ENCODE results near the gene SYNE1.
"Not testable (repeated sequence)": the region's sequence is repeated elsewhere in the genome, so short reads cannot be mapped to it uniquely, and the experiment has no call there.

SYNE1 gene

DNA sequence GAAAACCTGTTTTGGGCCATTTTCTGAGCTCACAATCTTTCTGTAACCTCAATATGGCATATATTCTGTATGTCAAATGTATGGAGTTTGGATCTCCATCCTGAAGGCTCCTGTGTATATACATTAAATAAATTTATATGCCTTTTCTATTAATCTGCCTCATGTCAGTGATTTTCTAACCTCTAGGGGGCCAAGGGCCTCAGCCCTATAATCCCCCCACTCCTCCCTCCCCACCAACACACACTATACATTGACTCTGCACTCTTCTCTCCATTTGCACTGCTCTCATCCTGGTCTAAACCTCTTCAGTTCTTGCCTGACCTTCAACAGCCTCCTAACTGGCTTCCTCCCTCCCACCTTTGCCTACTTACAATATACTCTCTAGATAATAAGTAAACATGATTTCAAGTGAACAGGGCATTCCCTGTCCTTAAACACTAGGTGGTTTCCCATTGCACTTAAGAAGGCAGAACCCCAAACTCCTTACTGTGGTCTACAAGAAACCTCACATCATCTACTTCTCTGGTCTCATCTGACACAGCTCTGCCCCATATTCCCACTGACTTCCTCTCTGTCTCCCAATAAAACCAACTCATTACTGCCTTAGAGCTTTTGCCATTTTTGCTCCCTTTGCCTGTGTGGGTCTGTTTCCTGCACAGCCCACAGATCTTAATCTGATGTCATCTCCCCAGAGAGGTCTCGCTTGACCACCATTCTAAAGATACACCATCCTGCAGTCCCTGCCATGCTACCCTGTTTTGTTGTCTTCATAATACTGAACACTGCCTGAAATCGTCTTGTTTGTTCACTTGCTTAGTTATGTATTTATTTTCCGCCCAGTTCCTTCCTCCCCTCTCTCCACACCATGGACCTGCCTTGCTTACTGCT is 213.7 kb downstream of the SYNE1 start:
- no peak for DNase-seq (ENCODE audit: low spot score)

DNA sequence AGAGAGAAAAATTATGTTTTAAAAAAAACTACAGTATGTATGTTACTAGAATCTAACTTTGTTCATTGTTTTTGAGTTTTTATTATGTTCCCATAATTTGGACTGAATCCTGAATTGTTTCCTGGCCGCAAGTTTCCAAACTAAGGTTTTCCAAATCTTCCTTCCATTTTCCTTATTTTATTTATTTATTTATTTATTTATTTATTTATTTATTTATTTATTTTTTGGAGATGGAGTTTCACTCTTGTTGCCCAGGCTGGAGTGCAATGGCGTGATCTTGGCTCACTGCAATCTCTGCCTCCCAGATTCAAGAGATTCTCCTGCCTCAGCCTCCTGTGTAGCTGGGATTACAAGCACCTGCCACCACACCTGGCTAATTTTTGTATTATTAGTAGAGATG is 215.7 kb downstream of the SYNE1 start:
- not testable (repeated sequence) for DNase-seq (ENCODE audit: low spot score)

- no peak for DNase-seq (ENCODE audit: low spot score)
These were observed 216.5 kb downstream of the SYNE1 start for GRCh38 chr6:152420696-152421095.

GRCh38 chr6:152418551-152418950 is 218.6 kb downstream of the SYNE1 start:
- no peak for DNase-seq (ENCODE audit: low spot score)

DNA sequence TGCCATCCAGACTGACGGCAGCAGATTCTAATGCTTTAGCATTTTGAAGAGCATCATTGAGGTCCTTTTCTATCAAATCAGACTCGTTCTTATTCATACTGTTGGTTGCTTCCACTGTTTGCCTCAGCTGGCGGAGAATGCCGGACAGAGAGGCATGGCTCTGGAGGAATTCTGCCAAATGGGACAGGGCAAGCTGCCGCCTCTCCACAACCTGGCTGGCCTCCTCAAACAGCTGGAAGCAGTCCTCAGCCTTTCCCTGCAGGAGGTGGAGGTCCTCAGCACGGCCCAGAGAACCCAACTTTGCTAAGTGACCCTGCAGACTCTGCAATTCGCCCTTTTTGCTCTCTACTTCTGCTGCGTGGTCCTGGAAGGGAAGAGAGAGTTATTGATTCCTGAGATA is 220.5 kb downstream of the SYNE1 start:
- DNase-seq (ENCODE audit: low spot score): no peak

- no peak for DNase-seq (ENCODE audit: low spot score)
These were observed 232.1 kb downstream of the SYNE1 start for GRCh38 chr6:152404936-152405595.

GRCh38 chr6:152404086-152404857 is 232.9 kb downstream of the SYNE1 start:
- DNase-seq (ENCODE audit: low spot score): no peak

DNA sequence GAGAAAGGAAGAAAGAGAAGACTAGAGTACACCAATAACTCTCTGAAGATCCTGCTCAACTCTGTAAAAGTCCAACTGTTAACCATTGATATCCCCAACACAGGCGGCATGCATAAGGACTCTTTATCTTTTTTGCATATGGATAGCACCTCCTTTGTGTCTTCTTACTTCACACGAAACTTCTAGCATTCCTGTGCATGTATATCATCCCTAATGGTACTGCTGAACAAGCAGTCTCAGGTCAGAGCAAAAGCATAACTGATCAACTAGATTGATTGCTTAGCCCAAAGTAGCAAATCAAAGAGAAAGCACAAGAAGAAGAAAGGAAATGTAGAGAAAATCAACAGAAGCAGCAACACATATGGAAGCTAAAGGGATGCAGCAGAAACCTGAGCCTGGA is 234.4 kb downstream of the SYNE1 start:
- DNase-seq (ENCODE audit: low spot score): no peak

DNA sequence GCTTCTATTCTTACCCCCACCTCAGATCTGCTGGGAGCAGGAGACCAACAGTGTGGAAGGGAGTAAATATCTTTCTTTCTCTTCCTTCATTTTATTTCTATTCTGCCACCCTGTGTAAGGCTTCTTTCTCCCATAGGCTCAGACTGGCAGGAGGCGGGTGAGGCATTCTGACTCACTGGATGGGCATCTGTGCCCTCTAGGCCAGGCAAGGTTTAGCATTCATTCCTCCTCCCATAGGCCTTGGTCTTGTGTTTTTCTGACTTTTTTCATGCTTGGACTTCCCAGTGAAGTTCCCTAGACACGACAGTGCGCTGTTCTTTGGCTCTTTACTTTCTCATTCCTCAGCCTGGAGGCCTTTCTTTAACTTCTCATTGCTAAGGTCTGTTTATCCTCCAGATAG is 235.2 kb downstream of the SYNE1 start:
- no peak for DNase-seq (ENCODE audit: low spot score)

DNA sequence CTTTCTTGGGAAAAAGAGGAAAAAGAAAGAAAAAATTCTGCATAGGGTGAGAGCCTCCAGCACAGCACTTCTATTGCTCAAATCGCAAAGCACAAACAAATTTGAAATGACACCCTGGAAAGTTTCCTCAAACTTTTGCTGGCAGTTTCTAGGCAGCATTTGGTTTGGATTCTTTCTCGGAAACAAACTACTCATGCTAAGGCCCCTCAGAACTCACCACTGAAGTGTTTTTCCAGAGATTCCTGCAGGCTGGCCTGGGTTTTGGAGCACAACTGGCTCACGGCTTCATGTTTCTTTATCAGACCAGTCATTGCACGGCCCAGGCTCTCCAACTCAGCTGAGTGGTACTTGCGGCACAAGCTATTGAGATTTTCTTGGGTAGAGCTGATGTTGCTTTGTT is 237.8 kb downstream of the SYNE1 start:
- no peak for DNase-seq (ENCODE audit: low spot score)

- no peak for DNase-seq (ENCODE audit: low spot score)
These were observed 238.2 kb downstream of the SYNE1 start for GRCh38 chr6:152398993-152399392.

DNA sequence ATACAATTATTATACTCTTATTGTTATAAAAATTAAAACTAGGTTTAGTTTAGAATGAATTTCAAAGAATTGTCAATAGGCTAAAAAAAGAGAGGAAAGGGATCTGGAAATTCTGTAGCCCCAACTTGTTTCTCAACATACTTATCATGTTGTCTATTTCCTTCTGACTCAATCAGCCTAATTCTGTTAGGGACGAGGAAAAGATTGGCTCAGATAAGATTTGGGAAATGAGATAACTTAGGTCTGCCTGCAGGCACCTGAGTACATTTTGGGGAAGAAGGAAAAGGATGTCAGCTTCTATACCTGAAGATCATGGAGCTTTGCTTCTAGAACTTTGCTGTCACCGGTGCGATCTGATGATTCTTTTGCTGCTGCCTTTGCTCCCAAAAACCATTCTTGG is 238.8 kb downstream of the SYNE1 start:
- no peak for DNase-seq (ENCODE audit: low spot score)

DNA sequence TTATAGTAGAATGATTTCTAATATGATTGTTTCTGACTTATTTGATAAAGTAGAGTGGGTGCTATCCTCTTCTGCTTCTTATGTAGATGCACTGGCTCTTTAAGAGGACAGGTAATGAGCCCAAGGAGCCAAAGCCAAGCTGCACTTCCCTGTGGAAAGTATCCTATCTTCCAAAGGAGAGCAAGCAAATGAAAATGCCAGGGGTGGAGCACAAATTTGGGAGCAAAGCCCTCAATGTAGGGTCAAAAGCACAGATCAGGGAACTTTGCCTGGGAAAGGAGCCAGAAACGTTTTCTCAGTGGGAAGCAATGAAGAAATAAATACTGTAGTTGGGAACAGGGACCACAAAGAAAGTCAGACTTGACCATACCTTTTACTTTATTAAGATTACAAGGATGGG is 242.9 kb downstream of the SYNE1 start:
- no peak for DNase-seq (ENCODE audit: low spot score)

- DNase-seq (ENCODE audit: low spot score): no peak
These were observed 245.8 kb downstream of the SYNE1 start for GRCh38 chr6:152391179-152391880.

DNA sequence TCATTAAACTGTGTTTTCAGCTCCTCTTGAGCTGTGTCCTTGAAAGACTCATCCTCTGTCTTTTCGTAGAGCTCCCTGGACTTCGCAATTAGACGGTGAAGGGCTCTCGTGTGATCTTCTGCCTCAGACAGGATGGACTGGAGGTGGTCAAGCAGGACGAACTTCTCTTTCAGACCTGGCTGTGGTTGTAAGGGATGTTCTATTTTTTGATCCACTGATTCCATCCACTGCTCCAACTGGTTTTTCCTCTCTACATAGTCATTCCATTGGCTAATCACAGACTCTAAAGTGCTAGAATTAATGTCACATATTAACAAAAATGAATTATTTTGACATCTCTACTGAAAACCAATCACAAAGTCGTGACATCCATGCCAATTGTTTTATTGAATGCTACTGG is 250.1 kb downstream of the SYNE1 start:
- no peak for DNase-seq (ENCODE audit: low spot score)

GRCh38 chr6:152386131-152386530 is 251.0 kb downstream of the SYNE1 start:
- no peak for DNase-seq (ENCODE audit: low spot score)

DNA sequence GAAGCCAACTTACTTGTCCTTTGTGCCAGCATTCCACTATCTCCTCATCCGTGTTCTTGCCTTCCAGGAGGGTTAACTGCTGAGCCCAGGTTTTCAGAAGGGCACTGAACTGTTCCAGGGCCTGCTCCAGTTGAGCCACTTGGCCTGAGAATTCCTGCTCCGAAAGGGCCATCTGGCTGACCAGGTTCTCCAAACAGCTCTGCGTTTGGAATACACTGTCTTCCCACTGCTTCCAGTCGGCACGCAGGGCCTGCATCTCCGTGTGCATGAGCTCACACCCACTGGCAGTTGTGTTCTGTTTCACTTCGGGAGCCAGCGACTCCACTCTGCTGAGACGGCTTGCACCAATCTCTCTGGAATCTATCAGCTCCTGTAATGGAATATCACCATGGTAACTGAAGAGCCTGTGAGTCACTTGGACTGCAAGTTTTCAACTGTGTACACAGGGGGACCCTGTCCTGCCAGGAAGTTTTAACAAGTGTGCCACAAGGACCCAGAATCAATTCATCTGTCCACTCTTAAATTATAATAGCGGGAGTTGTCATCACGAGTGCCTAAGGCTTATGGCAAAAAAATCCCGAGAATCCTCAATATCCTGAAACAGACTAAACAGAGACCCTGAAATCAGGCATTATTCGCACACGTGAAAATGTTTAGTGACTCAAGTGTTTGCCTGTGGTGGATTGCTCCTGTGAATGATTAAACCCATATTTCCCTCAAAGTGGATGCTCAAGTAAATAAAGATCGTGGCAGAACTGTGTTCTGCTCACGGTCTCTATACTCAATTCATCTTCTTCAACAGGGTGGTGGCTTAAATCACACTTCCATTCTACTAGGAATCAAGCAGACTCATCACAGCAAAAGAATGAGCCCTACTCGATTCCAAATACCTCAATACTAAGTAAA is 255.9 kb downstream of the SYNE1 start:
- DNase-seq (ENCODE audit: low spot score): no peak

GRCh38 chr6:152380351-152380767 is 256.8 kb downstream of the SYNE1 start:
- DNase-seq (ENCODE audit: low spot score): no peak

DNA sequence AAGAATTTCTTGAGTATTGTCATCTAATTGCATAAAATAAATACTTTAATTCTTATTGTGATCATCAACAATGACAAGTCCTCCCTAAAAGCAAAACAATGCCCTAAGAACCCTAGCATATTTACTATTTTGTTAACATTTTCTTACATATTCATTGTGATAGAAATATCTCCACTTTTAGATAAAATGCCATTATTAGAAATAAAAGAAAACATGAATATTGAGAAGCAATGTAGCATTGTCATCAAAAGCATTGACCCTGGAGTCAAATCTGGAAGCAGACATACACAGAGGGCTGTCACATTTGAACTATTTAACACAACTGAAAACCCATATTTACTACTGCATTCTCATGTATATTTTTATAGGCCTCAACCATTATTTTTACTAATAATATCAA is 257.7 kb downstream of the SYNE1 start:
- no peak for DNase-seq (ENCODE audit: low spot score)

GRCh38 chr6:152378169-152378568 is 259.0 kb downstream of the SYNE1 start:
- no peak for DNase-seq (ENCODE audit: low spot score)

GRCh38 chr6:152375197-152375596 is 262.0 kb downstream of the SYNE1 start:
- DNase-seq (ENCODE audit: low spot score): no peak
